ENCODE results near the gene TBC1D23. TPM values are rescaled to one million over a fixed set of nuclear protein-coding genes. Genes with fewer than 3 reads are reported as not detected.
A peak's percentile ranks its signal among the peaks of the same experiment; 100 is the strongest.

Gene TBC1D23
- total RNA-seq, 4 donors from 2014 or later = 40.7 to 397 (median 101) TPM

DNA sequence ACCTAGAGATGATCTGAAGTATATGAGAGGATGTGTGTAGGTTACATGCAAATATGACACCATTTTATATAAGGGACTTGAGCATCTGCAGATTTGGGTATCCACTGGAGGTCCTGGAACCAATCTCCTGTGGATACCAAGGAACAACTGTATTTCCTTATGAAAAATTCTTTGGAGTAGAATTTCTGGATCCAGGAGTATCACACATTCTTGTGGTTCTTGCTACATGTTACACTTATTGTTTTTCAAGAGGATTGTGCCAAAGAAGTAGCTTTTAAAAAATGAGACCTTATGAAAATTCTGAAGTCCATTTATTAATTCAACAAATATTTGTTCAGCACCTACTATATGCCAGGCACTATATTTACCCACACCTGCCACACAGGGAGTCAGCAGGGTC lies 15.7 kb upstream of the TBC1D23 start:
- TF ChIP-seq, protein P1, sequence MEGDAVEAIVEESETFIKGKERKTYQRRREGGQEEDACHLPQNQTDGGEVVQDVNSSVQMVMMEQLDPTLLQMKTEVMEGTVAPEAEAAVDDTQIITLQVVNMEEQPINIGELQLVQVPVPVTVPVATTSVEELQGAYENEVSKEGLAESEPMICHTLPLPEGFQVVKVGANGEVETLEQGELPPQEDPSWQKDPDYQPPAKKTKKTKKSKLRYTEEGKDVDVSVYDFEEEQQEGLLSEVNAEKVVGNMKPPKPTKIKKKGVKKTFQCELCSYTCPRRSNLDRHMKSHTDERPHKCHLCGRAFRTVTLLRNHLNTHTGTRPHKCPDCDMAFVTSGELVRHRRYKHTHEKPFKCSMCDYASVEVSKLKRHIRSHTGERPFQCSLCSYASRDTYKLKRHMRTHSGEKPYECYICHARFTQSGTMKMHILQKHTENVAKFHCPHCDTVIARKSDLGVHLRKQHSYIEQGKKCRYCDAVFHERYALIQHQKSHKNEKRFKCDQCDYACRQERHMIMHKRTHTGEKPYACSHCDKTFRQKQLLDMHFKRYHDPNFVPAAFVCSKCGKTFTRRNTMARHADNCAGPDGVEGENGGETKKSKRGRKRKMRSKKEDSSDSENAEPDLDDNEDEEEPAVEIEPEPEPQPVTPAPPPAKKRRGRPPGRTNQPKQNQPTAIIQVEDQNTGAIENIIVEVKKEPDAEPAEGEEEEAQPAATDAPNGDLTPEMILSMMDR (IDR thresholded peaks at IDR 0.05) = no peak
- TF ChIP-seq POLR2A (IDR thresholded peaks at IDR 0.05) = no peak
- no peak overlapping the region for H3K27ac ChIP-seq
- no peaks in the 10 kb centered on the region for H3K36me3 ChIP-seq
- intact Hi-C loops (cut with DNase I; ENCODE audit: low total_unique reads) = no loop called here
- no peaks in the 10 kb centered on the region for H3K9me3 ChIP-seq
- no peaks in the 10 kb centered on the region for H3K27me3 ChIP-seq
- no peak overlapping the region for H3K4me3 ChIP-seq
- H3K4me1 ChIP-seq = no peaks in the 10 kb centered on the region
- DNase-seq = no peak

DNA sequence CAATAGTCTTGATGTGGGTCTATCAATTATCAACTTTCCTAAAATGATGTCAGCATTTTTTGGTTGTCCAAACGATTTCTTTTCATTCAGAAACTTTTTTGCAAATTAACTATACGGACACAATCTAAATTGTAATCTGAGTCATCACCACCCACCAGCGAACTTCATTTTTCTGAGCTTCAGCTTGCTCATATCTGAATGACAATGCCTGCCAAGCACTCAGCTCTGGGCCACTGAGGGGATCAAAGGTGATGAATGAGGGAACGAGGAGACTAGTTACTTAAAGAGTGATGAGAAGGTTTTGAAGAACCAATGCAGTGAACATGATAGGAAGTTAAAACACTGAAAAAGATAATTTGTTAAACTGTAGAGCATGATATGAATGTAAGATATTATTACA lies 14.9 kb upstream of the TBC1D23 start:
- TF ChIP-seq, protein P1 (IDR thresholded peaks at IDR 0.05) = no peak
- no peak for TF ChIP-seq POLR2A (IDR thresholded peaks at IDR 0.05)
- intact Hi-C loops (cut with DNase I; ENCODE audit: low total_unique reads) = no loop called here
- Histone ChIP-seq H3K4me3 (no peak overlapping the region), H3K9me3 (no peaks in the 10 kb centered on the region), H3K27me3 (no peaks in the 10 kb centered on the region), H3K4me1 (no peaks in the 10 kb centered on the region), H3K36me3 (no peaks in the 10 kb centered on the region), H3K27ac (no peak overlapping the region)
- DNase-seq = no peak

DNA sequence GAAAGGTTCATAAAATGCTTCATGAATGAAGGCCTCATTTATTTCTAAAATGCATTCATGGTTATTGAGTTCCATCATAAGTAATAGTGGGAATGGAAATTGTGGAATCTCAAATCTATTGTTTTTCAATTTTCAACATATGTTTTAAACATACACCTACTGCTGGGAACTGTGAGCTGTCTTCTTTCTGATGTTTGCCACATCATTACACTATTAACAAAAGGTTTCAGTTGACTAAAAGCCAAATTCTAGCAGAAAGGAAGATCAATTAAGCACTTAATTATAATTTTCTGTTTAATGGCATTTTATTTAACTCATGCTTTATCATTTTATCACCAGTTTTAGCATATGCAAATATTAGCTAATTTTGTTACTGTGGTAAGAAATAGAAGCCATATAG lies 13.8 kb upstream of the TBC1D23 start:
- H3K4me3 ChIP-seq = no peak overlapping the region
- TF ChIP-seq POLR2A (IDR thresholded peaks at IDR 0.05) = no peak
- TF ChIP-seq, protein P1 (IDR thresholded peaks at IDR 0.05) = no peak
- H3K4me1 ChIP-seq = no peaks in the 10 kb centered on the region
- no peaks in the 10 kb centered on the region for H3K9me3 ChIP-seq
- no peaks in the 10 kb centered on the region for H3K36me3 ChIP-seq
- H3K27ac ChIP-seq = no peak overlapping the region
- no peak for DNase-seq
- H3K27me3 ChIP-seq = no peaks in the 10 kb centered on the region
- intact Hi-C loops (cut with DNase I; ENCODE audit: low total_unique reads) = no loop called here

DNA sequence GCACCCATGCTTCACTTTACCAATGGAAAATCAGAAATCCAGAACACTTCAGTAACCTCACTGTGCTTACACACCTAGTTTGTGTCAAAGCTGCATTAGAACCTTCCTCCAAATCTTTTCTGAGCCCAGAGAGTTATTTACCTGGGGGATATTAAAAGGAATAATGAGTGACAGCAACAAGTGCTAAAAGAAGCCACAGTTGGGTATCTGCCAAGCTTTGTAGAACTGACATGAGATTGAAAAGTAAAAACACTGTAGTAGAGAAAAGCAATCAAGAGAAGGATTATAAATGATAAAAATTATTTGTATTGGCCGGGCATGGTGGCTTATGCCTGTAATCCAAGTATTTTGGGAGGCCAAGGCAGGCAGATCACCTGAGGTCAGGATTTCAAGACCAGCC lies 8.8 kb upstream of the TBC1D23 start:
- H3K9me3 ChIP-seq = no peaks in the 10 kb centered on the region
- no peak for TF ChIP-seq POLR2A (IDR thresholded peaks at IDR 0.05)
- TF ChIP-seq, protein P1 (IDR thresholded peaks at IDR 0.05) = no peak
- no peaks in the 10 kb centered on the region for H3K36me3 ChIP-seq
- H3K27ac ChIP-seq = no peak overlapping the region
- no peak for DNase-seq
- intact Hi-C loops (cut with DNase I; ENCODE audit: low total_unique reads) = loop anchor here (10.0 kb wide), 2 partner anchors 187 to 417 kb away; no protein-coding TSS in a partner anchor
- no peaks in the 10 kb centered on the region for H3K27me3 ChIP-seq
- H3K4me3 ChIP-seq = no peak overlapping the region
- H3K4me1 ChIP-seq = no peaks in the 10 kb centered on the region

DNA sequence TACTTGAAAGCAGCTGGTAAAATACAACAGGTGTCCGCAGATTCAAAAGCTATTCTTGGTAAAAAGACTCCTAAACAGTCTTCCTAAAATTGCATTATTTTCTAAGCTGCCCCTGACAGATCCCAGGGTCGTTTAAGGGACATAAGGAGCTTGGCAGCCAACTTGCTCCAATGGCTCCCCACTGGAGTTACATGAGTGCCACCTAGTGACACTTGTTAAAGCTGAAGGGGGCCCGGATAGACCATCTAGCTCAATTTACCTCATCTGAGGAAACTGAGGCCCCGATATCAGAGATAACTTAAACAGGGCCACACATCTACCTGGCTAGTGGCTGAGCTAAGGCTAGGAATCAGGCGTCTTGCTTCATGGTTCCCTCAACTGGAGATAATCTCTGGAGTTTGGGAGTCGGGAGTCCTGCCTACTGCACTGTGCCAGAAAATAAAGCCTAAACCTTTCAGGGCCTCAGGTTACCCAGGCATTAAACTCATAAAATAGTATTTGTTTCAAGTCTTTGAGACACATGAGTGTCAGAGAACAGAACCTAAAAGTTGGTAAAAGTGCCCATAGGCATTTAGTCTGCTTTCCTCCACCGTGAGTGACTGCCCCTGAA lies 6.5 kb upstream of the TBC1D23 start:
- Histone ChIP-seq H3K9me3 (no peaks in the 10 kb centered on the region), H3K27ac (peak overlapping the region in 1 of 2 donors; percentile 26), H3K4me1 (no peaks in the 10 kb centered on the region), H3K36me3 (no peaks in the 10 kb centered on the region), H3K4me3 (no peak overlapping the region), H3K27me3 (no peaks in the 10 kb centered on the region)
- intact Hi-C loops (cut with DNase I; ENCODE audit: low total_unique reads) = loop anchor here (10.0 kb wide), 2 partner anchors 189 to 419 kb away; no protein-coding TSS in a partner anchor
- TF ChIP-seq, protein P1 (IDR thresholded peaks at IDR 0.05) = peak; percentile 79 to 89 (median 83)
- TF ChIP-seq POLR2A (IDR thresholded peaks at IDR 0.05) = no peak
- DNase-seq = peak; percentile 47 to 64

Data from uterus (tissue), 4 donors.